ENCODE measurements around the gene TRIM47.

DNA sequence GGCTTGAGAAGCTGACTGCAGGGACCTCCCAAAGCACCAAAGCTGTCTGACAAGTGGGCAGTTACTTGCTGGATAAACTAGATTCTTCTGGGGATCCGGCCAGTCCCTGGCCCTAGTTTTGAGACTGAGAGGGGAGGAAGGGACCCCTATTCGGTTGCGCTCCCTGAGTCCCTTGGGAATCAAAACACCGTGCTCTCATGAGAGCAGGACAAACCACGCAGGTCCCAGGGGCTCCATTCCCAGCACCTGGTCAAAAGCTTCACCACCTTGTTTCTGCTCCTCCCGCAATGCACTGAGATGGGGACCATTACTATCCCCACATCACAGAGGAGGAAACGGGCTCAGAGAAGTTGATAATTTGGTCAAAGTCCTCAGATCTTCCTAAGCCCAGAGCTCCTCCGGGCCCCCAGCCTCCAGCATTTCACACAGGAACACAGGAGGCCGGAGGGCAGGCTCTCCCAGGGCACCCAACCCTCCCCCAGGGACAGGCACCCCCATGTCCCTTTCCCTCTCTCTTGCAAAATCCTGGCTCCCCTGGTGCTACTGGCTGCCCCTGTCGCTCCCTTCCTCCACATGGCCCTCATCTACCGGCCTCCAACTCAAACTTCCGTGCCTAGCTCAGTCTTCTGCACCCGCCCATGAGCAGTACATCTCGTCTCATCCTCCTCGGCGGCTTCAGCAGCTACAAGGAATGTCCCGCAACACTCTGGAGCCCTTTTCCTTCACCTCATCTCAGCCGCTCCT lies 15.1 kb upstream of the TRIM47 start:
- TF ChIP-seq, protein P1, sequence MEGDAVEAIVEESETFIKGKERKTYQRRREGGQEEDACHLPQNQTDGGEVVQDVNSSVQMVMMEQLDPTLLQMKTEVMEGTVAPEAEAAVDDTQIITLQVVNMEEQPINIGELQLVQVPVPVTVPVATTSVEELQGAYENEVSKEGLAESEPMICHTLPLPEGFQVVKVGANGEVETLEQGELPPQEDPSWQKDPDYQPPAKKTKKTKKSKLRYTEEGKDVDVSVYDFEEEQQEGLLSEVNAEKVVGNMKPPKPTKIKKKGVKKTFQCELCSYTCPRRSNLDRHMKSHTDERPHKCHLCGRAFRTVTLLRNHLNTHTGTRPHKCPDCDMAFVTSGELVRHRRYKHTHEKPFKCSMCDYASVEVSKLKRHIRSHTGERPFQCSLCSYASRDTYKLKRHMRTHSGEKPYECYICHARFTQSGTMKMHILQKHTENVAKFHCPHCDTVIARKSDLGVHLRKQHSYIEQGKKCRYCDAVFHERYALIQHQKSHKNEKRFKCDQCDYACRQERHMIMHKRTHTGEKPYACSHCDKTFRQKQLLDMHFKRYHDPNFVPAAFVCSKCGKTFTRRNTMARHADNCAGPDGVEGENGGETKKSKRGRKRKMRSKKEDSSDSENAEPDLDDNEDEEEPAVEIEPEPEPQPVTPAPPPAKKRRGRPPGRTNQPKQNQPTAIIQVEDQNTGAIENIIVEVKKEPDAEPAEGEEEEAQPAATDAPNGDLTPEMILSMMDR (IDR thresholded peaks at IDR 0.05), result no peak
- TF ChIP-seq POLR2A (IDR thresholded peaks at IDR 0.05), result no peak
